GM12892 (cell line): Measurements from ENCODE around the gene RAB33B.
"Not testable (repeated sequence)": the region's sequence is repeated elsewhere in the genome, so short reads cannot be mapped to it uniquely, and the experiment has no call there.

Source experiments
- DNase-seq: peaks from one replicate; pipeline ENCODE4 v3.0.0; 2011; ENCODE audit not compliant: insufficient read length
- FAIRE-seq: peaks from 2 replicates; lab custom pipeline; 2011; peaks lifted over from hg19 to GRCh38; lab: Jason Lieb, UNC
- POLR2A ChIP-seq: IDR thresholded peaks from 2 replicates; pipeline ENCODE4 v1.6.1; 2011; ENCODE audit warnings: low read depth, low read length, control low read depth
- POLR2AphosphoS5 ChIP-seq: IDR thresholded peaks from 2 replicates; pipeline ENCODE4 v1.6.1; 2011; ENCODE audit warnings: low read depth, low read length, control low read depth
- TAF1 ChIP-seq: IDR thresholded peaks from 2 replicates; pipeline ENCODE4 v1.6.1; 2011; ENCODE audit warnings: low read depth, mild to moderate bottlenecking, control low read depth, low read length, borderline replicate concordance

Gene RAB33B

GRCh38 chr4:139450586-139450985 is 3.3 kb upstream of the RAB33B start:
- FAIRE-seq (no peak), DNase-seq (no peak)
- TF ChIP-seq TAF1: no peak

GRCh38 chr4:139451997-139452396 is 1.9 kb upstream of the RAB33B start:
- no peak for TF ChIP-seq POLR2AphosphoS5
- no peak for TF ChIP-seq TAF1
- TF ChIP-seq POLR2A: no peak
- no peak for DNase-seq
- no peak for FAIRE-seq

- no peak for TF ChIP-seq POLR2AphosphoS5
- no peak for TF ChIP-seq TAF1
- TF ChIP-seq POLR2A: no peak
- peak; percentile 29 for DNase-seq
- no peak for FAIRE-seq
Observed at GRCh38 chr4:139453041-139453370, 915 bp upstream of the RAB33B start.

- DNase-seq (peak; percentile 81), FAIRE-seq (peak; percentile 91)
- TF ChIP-seq POLR2A (peak; percentile 83), POLR2AphosphoS5 (peak; percentile 72), TAF1 (peak; percentile 63; the same call in 1 of the 2 replicates)
Observed at GRCh38 chr4:139453371-139454110, 380 bp upstream of the RAB33B start.

- FAIRE-seq: no peak
- DNase-seq: no peak
- TF ChIP-seq TAF1 (no peak), POLR2A (no peak), POLR2AphosphoS5 (no peak)
Observed at GRCh38 chr4:139455126-139455538, 1.2 kb downstream of the RAB33B start.

- TF ChIP-seq TAF1 (no peak), POLR2AphosphoS5 (no peak), POLR2A (no peak)
- DNase-seq: no peak
- no peak for FAIRE-seq
Observed at GRCh38 chr4:139457318-139457717, 3.4 kb downstream of the RAB33B start.

- DNase-seq: no peak
- no peak for FAIRE-seq
- TF ChIP-seq POLR2AphosphoS5 (no peak), TAF1 (no peak), POLR2A (no peak)
Observed at GRCh38 chr4:139458543-139458942, 4.6 kb downstream of the RAB33B start.

- DNase-seq (no peak), FAIRE-seq (no peak)
- TF ChIP-seq POLR2A (no peak), POLR2AphosphoS5 (no peak), TAF1 (no peak)
Observed at GRCh38 chr4:139458999-139459398, 5.1 kb downstream of the RAB33B start.

- DNase-seq (no peak), FAIRE-seq (no peak)
- TF ChIP-seq TAF1 (no peak), POLR2AphosphoS5 (no peak), POLR2A (no peak)
Observed at GRCh38 chr4:139460565-139460964, 6.6 kb downstream of the RAB33B start.

GRCh38 chr4:139461022-139461628 is 7.2 kb downstream of the RAB33B start:
- TF ChIP-seq POLR2AphosphoS5 (no peak), POLR2A (no peak), TAF1 (no peak)
- no peak for DNase-seq
- FAIRE-seq: no peak

GRCh38 chr4:139464512-139464911 is 10.6 kb downstream of the RAB33B start:
- not testable (repeated sequence) for FAIRE-seq, DNase-seq

- FAIRE-seq: no peak
- TF ChIP-seq TAF1 (no peak), POLR2AphosphoS5 (no peak), POLR2A (no peak)
- no peak for DNase-seq
Observed at GRCh38 chr4:139465922-139466321, 12.0 kb downstream of the RAB33B start.

- not testable (repeated sequence) for DNase-seq, FAIRE-seq
Observed at GRCh38 chr4:139468756-139469155, 14.8 kb downstream of the RAB33B start.

- DNase-seq: no peak
- FAIRE-seq: no peak
- no peak for TF ChIP-seq POLR2AphosphoS5
- TF ChIP-seq POLR2A: no peak
- no peak for TF ChIP-seq TAF1
Observed at GRCh38 chr4:139469216-139469615, 15.3 kb downstream of the RAB33B start.
